GM12892 (cell line): ENCODE results near the gene OAS3.

Source experiments
- POLR2A ChIP-seq: IDR thresholded peaks from 2 replicates; pipeline ENCODE4 v1.6.1; 2011; ENCODE audit warnings: low read depth, low read length, control low read depth
- POLR2AphosphoS5 ChIP-seq: IDR thresholded peaks from 2 replicates; pipeline ENCODE4 v1.6.1; 2011; ENCODE audit warnings: low read depth, low read length, control low read depth

- no peak for TF ChIP-seq POLR2A
- no peak for TF ChIP-seq POLR2AphosphoS5
Measured at GRCh38 chr12:113007166-113007565, 68.9 kb downstream of the OAS3 start.
